NCI-H1930 (cell line): ENCODE measurements around the gene NF1.
"Not testable (repeated sequence)": the region's sequence is repeated elsewhere in the genome, so short reads cannot be mapped to it uniquely, and the experiment has no call there.

Experiments used
- DNase-seq, 2 experiments: peaks; one replicate each; lab custom pipeline; 2025; lab: John Stamatoyannopoulos, UW

The NF1 gene

GRCh38 chr17:31345191-31345747 is 250.5 kb downstream of the NF1 start:
- not testable (repeated sequence) for DNase-seq

- no peak for DNase-seq
Measured at GRCh38 chr17:31349454-31349853, 254.7 kb downstream of the NF1 start.

GRCh38 chr17:31355935-31356334 is 261.2 kb downstream of the NF1 start:
- DNase-seq: no peak

DNA sequence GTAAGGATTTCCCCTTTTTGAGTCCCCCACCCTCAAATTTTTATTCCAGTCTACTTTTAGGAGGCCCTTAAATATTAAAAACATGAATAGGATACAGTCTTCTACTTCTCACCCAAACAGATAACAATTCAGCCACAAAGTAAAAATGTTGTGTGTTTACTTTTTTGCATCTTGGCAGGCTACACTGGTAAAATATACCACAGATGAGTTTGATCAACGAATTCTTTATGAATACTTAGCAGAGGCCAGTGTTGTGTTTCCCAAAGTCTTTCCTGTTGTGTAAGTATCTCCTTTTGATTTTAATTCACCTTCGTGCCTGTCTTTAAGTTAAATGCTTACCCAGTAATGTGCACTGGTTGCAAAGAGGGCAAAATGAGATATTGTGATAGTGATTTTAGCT is 262.3 kb downstream of the NF1 start:
- DNase-seq: no peak

DNA sequence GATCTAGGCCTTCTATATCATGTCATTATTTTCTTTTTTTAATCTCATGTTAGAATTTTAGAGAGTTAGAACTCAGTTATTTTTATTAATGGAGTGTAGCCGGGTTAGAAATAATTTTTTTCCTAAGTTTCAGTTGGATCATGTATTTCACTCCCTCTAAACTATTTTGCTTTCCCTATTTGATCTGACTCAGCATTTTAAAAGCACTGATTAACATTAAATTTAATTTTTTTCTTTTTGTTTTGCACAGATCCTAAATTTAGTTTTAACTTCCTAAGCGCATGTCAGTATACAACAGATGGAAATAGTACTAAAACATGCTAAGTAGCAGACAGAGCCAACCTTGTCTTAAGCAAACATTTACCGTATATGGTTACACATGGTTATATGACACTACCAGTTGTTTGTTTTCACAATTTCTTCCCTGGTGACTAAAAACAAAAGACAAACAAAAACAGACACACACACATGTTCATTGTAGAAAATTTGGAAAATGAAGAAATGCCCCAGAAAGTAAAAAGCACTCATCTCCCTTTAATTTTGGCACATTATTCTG is 263.1 kb downstream of the NF1 start:
- peak in 1 of 2 experiments; percentile 38 for DNase-seq

- DNase-seq: no peak
Measured at GRCh38 chr17:31364012-31364411, 269.2 kb downstream of the NF1 start.

- no peak for DNase-seq
Measured at GRCh38 chr17:31366088-31366487, 271.3 kb downstream of the NF1 start.

- DNase-seq: no peak
Measured at GRCh38 chr17:31369266-31369665, 274.5 kb downstream of the NF1 start.

DNA sequence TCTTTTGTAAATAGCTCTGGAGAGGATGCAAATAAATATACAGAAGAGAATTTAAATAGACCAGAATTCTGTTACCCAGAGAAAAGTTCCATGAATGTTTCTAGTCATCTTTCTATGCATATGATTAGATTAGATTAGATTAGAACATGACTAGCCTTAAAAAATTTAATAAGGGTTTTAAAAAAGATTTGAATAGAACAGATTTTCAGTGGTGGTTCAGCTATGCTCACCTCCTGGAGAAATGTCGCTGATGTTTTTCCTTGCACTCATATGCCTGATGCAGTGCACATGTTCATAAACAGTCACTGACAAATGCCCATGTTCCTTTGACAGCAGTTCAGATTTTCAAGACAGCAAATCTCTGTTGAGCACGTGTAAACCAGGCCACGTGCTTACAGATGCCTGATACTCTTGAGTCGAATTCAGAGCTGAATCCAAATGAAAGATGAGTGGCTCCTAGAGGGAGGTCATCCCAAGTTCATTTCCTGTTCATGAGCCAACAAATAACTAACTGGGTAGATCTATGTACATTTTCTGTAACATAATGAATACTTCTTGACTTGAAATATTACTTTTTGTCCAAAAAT is 276.8 kb downstream of the NF1 start:
- DNase-seq: no peak

DNA sequence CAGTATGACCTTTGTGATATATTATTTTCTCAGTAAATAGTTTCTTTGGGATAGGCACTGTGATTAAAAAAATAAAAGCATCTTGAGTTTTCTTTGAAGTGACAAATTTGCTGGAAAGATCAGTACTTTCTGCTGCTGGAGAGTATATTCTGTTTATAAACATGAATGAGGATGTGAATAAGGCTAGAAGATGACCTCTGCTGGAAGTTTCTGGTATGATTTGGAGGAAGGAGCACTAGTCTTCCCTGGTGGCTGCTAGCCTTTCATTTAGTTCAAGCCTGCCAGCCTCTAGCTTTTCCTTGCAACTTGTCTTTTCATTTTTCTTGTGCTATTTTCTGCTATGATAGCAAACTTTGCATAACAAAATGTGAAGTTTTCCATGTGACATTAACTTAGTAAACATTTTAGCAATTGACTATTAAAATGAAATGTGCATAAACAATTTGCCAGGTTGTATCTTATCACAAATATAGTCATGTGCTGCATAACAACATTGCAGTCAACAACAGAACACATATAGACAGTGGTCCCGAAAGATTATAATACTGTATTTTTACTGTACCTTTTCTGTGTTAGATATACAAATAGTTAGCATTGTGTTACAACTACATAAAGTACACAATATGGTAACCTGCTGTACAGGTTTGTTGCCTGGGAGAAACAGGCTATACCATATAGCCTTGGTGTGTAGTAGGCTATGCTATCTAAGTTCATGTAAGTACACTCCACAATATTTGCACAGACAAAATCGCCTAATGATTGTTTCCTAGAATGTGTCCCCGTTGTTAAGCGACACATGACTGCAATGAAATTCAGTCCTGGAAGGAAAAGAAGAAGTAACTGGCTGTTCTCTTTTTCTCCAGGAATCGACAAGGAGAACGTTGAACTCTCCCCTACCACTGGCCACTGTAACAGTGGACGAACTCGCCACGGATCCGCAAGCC is 278.6 kb downstream of the NF1 start:
- DNase-seq: peak in 1 of 2 experiments; percentile 11

GRCh38 chr17:31374094-31374447 is 279.3 kb downstream of the NF1 start:
- no peak for DNase-seq

GRCh38 chr17:31374503-31374902 is 279.7 kb downstream of the NF1 start:
- DNase-seq: no peak

- DNase-seq: no peak
Measured at GRCh38 chr17:31378638-31379037, 283.9 kb downstream of the NF1 start.

DNA sequence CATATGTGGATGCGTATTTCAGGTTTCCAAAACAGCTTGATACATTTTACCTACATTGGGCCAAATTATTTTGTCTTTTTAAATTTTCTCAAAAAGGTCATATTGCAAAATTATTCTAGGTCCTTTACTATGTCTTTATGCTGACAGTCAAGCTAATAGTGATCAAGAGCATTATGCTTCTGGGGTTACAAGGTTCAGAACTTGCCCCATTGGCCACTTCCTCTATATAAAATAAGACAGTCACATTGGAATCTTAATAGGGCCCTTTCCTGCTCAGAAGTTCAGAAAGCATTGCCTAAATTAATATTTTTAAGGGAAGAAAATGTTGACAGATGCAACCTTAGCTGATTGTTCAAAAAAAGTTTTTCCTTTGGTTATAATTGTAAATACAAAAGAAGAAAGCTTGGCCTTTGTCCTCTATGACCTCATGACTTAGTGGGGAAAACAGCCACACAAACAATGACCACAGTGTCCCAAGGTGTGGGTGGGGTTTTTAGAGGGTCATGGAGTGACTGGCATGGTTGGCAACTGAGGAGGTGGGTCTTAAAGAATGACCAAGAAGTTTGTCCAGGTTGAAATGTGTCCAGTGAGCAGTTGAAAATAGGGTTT is 284.9 kb downstream of the NF1 start:
- DNase-seq: no peak

DNA sequence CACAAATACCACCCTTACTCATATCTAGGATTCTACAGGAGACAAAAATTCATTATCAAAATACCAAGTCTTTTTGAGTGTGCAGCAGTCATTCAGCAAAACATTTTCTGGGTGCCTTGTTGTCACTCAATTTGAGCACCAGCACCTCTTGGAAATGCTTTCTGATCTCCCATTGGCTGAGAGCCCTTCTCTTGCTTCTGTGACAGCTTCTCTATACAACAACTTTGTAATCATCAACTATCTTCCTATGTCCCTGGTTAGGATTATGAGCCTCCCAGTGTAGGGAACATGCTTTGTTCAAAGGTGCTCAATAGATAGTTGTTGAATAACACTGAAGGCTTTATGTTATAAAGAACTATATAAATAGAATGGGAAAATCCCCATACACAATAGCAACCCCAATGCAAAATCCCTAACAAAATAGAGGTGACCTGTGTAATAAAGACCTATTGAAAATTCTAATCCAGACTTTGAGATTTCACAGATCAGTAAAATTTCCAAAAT is 286.4 kb downstream of the NF1 start:
- DNase-seq: no peak

DNA sequence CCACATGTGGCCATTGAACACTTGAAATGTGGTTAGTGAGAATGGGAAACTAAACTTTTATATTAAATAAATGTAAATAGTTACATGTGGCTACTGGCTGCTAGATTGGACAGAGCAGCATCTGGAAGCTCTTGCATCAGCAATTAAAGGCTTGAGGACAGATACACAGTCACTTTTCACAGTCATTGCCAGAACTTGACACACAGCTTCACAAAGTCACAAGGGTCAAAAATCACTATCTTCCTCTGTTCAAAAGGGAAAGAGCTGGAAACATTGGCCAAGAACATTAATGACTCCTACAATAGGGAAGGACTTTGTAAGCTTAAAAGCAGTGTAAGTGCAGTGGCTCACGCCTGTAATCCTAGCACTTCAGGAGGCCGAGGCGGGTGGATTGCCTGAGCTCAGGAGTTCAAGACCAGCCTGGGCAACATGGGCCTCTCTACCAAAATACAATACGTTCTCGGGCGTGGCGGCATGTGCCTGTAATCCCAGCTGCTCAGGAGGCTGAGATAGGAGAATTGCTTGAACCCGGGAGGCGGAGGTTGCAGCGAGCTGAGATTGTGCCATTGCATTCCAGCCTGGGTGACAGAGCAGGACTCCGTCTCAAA is 288.0 kb downstream of the NF1 start:
- not testable (repeated sequence) for DNase-seq

- DNase-seq: not testable (repeated sequence)
Measured at GRCh38 chr17:31383488-31383887, 288.7 kb downstream of the NF1 start.

- DNase-seq: no peak
Measured at GRCh38 chr17:31385428-31386285, 290.9 kb downstream of the NF1 start.

DNA sequence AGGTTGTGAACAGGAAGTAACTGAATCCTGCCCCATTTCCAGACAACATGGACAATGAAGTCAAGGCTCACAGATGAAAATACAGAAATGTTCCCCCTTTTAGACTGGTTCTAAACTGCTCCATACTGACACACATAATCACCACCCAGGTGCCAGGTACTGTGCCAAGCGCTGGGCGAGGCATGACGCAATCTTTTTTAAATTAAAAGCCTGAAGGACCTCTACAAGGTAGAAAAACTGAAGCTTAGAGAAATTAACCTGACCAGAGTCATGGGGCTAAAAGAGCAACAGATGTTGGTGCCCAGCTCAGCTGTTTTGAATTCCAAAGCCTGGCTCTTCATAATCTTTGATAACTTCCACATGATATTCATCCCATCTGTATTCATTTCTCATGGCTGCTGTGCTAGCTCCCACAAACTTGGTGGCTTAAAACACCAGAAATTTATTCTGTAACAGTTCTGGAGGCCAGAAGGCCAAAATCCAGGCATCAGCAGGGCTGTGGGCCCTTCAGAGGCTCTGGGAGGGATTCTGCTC is 291.8 kb downstream of the NF1 start:
- no peak for DNase-seq

GRCh38 chr17:31387438-31387837 is 292.7 kb downstream of the NF1 start:
- DNase-seq: no peak

DNA sequence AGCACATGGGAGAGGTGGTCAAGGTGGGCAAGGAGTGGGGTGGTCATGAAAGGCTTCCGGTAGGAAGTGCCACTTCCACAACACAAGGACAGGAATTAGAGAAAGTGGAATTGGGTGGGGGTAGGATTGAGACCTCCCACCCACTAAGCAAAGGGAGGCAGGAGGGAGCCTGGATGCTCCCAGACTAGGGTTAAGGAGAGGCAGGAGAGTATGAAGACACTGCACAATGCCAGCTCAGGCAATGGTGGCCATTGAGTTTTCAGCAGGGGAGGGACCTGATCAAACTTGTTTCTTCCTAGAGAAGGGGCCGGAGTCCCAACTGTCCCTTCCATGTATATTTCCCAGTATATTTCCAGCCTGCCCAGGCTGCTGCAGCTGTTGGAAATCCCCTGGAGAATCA is 293.6 kb downstream of the NF1 start:
- DNase-seq: no peak
